Keratinocyte (primary cell): ENCODE measurements around the gene TSPEAR.

ENCODE experiments used
- CTCF ChIP-seq, 3 experiments: IDR thresholded peaks in 1 of 3; conservative IDR thresholded peaks in 1 of 3; optimal IDR thresholded peaks in 1 of 3; 2 replicates in 2 of 3; 3 replicates in 1 of 3; pipeline versions ENCODE3 to v1.5.1; 2011; ENCODE audit warnings: low read length in 3 of 3, mild to moderate bottlenecking in 3 of 3, moderate library complexity in 2 of 3, control low read depth in 1 of 3, inconsistent platforms in 1 of 3; ENCODE audit not compliant: insufficient read depth in 2 of 3; ENCODE audit errors: extremely low read depth in 1 of 3
- EZH2 ChIP-seq: IDR thresholded peaks from one replicate; pipeline ENCODE4 v1.6.1; 2012; ENCODE audit warnings: inconsistent platforms, mild to moderate bottlenecking, low read length, moderate library complexity

DNA sequence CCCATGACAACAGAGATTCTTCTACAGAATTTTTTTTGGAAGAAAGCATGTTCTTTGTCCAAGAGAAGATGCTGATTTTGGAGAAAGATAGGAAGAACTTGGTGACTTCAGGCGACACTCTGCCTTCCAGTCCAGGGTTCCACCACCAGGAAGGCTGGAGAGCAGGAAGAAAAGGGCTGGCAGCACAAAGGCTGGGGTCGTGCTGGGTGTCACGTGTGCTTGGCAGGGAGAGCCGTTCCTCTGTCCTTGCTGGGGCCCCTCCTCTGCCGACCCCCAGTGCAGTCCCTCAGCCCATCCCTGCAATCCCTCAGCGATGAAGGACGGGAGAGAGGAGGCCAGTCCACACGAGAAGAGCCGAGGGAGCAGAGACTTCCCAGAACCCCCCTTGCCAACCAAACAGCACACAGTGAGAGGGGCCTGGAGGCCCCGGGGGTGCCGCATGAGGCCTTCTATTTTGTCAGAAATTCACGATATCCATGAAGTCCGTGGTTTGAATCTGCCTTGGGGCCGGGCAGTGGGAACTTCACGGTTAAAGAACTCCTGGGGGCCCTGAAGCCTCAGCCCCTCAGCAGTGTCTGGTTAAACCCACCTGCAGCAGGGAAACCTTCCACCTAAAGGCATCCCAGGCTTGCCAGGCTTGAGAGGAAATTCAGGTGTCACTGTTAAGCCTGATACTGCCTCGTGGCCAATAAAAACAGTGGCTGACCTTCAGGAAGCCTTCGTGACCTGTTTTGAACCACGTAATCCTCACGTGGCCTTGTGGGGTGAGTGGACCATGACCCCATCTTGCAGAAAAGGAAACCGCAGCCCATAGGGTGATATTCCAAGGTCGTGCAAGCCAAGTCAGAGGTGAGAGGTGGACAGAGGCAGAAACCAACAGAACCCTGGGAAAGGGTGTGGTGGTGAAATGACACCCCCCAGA, 11.0 kb downstream of the TSPEAR start:
- TF ChIP-seq CTCF (optimal IDR thresholded peaks at IDR 0.05 in 1 of 3, IDR thresholded peaks at IDR 0.05 in 1 of 3, conservative IDR thresholded peaks at IDR 0.05 in 1 of 3; ENCODE audit: extremely low read depth in 1 of 3, insufficient read depth in 2 of 3, low read length in 3 of 3) (no peak), EZH2 (no peak)
